ENCODE measurements around the gene CLCA2. TPM values are rescaled to one million over a fixed set of nuclear protein-coding genes. Genes with fewer than 3 reads are reported as not detected.

CLCA2 gene, protein sequence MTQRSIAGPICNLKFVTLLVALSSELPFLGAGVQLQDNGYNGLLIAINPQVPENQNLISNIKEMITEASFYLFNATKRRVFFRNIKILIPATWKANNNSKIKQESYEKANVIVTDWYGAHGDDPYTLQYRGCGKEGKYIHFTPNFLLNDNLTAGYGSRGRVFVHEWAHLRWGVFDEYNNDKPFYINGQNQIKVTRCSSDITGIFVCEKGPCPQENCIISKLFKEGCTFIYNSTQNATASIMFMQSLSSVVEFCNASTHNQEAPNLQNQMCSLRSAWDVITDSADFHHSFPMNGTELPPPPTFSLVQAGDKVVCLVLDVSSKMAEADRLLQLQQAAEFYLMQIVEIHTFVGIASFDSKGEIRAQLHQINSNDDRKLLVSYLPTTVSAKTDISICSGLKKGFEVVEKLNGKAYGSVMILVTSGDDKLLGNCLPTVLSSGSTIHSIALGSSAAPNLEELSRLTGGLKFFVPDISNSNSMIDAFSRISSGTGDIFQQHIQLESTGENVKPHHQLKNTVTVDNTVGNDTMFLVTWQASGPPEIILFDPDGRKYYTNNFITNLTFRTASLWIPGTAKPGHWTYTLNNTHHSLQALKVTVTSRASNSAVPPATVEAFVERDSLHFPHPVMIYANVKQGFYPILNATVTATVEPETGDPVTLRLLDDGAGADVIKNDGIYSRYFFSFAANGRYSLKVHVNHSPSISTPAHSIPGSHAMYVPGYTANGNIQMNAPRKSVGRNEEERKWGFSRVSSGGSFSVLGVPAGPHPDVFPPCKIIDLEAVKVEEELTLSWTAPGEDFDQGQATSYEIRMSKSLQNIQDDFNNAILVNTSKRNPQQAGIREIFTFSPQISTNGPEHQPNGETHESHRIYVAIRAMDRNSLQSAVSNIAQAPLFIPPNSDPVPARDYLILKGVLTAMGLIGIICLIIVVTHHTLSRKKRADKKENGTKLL
- not detected for total RNA-seq

DNA sequence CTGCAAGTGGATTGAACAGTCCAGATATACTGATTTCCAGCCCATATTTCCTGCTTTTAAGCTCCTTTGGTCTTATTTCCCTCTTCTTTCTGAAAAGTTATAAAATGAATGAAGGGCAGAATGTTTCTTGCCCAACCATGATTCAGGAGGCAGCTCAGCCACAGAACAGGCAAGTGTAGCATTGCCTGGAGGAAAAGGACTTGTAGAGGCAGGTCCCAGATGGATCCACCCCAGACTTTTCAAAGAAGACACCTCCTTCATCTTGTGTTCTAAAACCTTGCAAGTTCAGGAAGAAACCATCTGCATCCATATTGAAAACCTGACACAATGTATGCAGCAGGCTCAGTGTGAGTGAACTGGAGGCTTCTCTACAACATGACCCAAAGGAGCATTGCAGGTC is at the start of gene CLCA2:
Gene CLCA2 (plus strand): TSS at position 299 of the 400 bp plus-strand sequence. CDS start 77 bp downstream, at position 376.
- DNase-seq (no peak), ATAC-seq (ENCODE audit: low read depth) (no peak)
- Mint-ChIP-seq H3K36me3 (no peaks in the 10 kb centered on the region), H3K4me1 (peaks cover 2% of the 10 kb centered on the region), H3K27me3 (peaks cover 10% of the 10 kb centered on the region), H3K27ac (no peak within 1 kb of the TSS), H3K4me3 (no peak within 1 kb of the TSS), H3K9me3 (no peaks in the 10 kb centered on the region)
- POLR2A ChIA-PET, result no interaction called here

DNA sequence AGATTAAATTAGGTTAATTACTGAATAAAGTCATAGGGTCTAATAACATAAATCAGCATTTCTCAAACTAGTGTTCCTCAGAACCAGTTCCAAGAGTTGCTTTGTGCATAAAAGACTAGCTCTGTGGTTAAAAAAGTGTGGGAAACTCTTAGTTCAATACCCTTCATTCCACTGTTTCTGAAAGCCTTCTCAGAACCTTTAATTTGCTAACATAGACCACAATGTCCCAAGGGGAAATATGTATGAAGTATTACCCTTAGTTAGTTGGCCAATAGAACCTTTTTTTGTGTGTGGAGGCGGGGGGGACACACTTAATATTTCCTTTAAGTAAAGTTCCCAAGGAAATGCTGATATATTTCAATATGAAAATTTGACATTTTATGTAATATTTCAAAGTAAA is 48.3 kb upstream of the CLCA2 start:
- no peak for ATAC-seq (ENCODE audit: low read depth)
- Mint-ChIP-seq H3K36me3 (peaks cover 38% of the 10 kb centered on the region), H3K4me1 (peaks cover 6% of the 10 kb centered on the region), H3K27me3 (no peaks in the 10 kb centered on the region), H3K4me3 (no peak overlapping the region), H3K27ac (no peak overlapping the region), H3K9me3 (peaks cover 10% of the 10 kb centered on the region)
- POLR2A ChIA-PET, result no interaction called here
- no peak for DNase-seq

DNA sequence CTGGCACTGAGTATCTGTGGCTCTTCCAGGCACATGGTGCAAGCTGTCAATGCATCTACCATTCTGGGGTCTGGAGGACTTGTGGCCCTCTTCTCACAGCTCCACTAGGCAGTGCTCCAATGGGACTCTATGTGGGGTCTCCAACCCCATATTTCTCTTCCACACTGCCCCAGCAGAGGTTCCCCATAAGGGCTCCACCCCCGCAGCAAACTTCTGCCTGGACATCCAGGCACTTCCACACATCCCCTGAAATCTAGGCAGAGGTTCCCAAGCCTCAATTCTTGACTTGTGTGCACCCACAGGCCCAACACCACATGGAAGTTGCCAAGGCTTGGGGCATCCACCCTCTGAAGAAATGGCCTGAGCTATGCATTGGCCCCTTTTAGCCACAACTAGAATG is 46.6 kb upstream of the CLCA2 start:
- DNase-seq, result no peak
- H3K4me1 Mint-ChIP-seq, result peaks cover 9% of the 10 kb centered on the region
- ATAC-seq (ENCODE audit: low read depth), result no peak
- POLR2A ChIA-PET, result no interaction called here
- no peak overlapping the region for H3K4me3 Mint-ChIP-seq
- H3K36me3 Mint-ChIP-seq, result peaks cover 34% of the 10 kb centered on the region
- H3K27ac Mint-ChIP-seq, result no peak overlapping the region
- no peaks in the 10 kb centered on the region for H3K27me3 Mint-ChIP-seq
- peaks cover 10% of the 10 kb centered on the region for H3K9me3 Mint-ChIP-seq

DNA sequence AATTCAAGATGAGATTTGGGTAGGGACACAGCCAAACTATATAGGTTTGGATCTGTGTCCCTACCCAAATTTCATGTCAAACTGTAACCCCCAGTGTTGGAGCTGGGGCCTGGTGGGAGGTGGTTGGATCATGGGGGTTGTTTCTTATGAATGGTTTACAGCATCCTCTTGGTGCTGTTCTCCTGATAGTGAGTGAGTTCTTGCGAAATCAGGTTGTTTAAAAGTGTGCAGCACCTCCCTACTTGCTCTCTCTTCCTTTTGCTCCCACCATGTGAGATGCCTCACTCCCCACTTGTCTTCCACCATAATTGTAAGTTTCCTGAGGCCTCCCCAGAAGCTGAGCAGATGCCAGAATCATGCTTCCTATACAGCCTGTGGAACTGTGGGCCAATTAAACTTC is 45.2 kb upstream of the CLCA2 start:
- DNase-seq (no peak), ATAC-seq (ENCODE audit: low read depth) (no peak)
- H3K9me3 Mint-ChIP-seq, result peaks cover 10% of the 10 kb centered on the region
- H3K36me3 Mint-ChIP-seq, result peaks cover 32% of the 10 kb centered on the region
- peaks cover 12% of the 10 kb centered on the region for H3K4me1 Mint-ChIP-seq
- POLR2A ChIA-PET, result no interaction called here
- no peaks in the 10 kb centered on the region for H3K27me3 Mint-ChIP-seq
- H3K4me3 Mint-ChIP-seq, result no peak overlapping the region
- peak overlapping the region; percentile 43 for H3K27ac Mint-ChIP-seq

DNA sequence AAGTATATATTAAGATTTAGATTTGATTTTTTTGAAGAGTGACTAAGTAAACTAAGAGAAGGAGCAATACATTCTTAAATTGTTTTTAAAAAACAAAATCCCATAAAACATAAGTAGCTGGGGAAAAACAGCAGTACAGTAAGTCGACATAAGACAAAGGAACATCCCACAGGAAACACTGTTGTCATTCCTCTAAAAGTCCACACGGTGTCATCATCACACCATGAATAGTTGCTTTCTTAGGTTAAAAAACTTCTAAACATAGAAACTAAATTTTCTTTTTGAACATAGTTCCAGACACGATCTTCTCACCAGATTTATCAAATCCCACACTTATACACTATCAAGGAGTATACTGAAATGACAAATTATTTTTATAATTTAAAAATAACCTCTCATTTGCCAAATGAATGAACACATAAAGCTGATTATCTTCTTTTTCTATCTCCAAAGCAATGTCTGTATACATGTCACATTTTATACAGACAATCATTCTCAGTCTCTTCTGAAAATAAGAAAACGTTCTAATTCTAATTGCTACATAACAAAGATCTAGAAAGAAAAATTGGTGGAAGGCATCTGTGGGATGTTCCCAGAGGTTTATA is 43.6 kb upstream of the CLCA2 start:
- POLR2A ChIA-PET, result interaction anchor here (1.0 kb wide), 1 partner anchor 122 kb away, joined by 3 read pairs; no protein-coding TSS in a partner anchor
- Mint-ChIP-seq H3K4me3 (no peak overlapping the region), H3K27me3 (no peaks in the 10 kb centered on the region)

DNA sequence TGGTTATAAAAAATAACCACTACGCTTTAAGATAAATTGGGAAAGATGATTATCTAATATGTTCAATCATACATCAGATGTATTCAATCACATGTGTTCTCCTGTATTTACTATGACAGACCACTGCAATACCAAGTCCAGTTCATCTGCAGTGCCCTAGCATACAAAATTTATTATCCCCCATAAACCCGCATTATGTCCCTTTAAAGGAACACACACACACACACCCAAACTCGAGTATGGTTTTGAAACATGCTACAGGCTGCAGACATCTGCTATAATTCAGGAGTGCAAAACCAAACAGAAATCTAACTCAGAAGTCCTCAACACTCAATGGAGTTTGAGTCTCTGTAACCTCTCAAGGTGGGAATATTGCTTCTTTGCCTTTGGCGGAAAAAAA is 42.7 kb upstream of the CLCA2 start:
- POLR2A ChIA-PET, result no interaction called here
- Mint-ChIP-seq H3K27me3 (no peaks in the 10 kb centered on the region), H3K36me3 (peaks cover 27% of the 10 kb centered on the region), H3K27ac (no peak overlapping the region), H3K4me3 (no peak overlapping the region), H3K9me3 (peaks cover 10% of the 10 kb centered on the region), H3K4me1 (peaks cover 12% of the 10 kb centered on the region)
- ATAC-seq (ENCODE audit: low read depth) (no peak), DNase-seq (no peak)

More for the DNA sequence above, 43.6 kb upstream of the CLCA2 start:
- DNase-seq (no peak), ATAC-seq (ENCODE audit: low read depth) (no peak)
- H3K36me3 Mint-ChIP-seq, result peaks cover 30% of the 10 kb centered on the region
- no peak overlapping the region for H3K27ac Mint-ChIP-seq
- H3K9me3 Mint-ChIP-seq, result peaks cover 10% of the 10 kb centered on the region
- H3K4me1 Mint-ChIP-seq, result peaks cover 12% of the 10 kb centered on the region

DNA sequence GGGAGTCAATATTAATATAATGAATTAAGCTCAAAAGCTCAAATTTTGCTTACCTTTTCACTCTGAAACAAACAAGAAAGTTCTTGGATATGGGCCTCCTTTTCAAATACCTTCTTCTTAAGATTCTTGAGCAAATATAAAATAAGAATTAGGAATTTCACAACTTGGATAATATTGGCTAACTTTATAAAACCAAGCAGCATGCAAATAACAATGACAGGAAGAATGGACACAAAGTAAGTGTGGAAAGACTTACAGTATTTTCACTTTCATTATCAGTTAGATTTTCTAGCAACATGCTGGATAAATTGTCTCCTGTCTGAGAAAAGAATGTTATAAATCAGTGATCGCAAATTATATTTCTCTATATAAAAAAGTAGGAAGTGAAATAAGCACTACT is 41.1 kb upstream of the CLCA2 start:
- H3K27ac Mint-ChIP-seq, result no peak overlapping the region
- H3K27me3 Mint-ChIP-seq, result no peaks in the 10 kb centered on the region
- POLR2A ChIA-PET, result interaction anchor here (0.6 to 1.8 kb wide), 3 partner anchors 13 to 357 kb away, joined by 3 to 8 read pairs (median 3); partner anchors contain the start of genes ODF2L and SH3GLB1
- peak overlapping the region; percentile 77 for H3K4me3 Mint-ChIP-seq
- no peak for DNase-seq
- peaks cover 12% of the 10 kb centered on the region for H3K36me3 Mint-ChIP-seq
- H3K9me3 Mint-ChIP-seq, result peaks cover 2% of the 10 kb centered on the region
- no peak for ATAC-seq (ENCODE audit: low read depth)
- H3K4me1 Mint-ChIP-seq, result peaks cover 12% of the 10 kb centered on the region

DNA sequence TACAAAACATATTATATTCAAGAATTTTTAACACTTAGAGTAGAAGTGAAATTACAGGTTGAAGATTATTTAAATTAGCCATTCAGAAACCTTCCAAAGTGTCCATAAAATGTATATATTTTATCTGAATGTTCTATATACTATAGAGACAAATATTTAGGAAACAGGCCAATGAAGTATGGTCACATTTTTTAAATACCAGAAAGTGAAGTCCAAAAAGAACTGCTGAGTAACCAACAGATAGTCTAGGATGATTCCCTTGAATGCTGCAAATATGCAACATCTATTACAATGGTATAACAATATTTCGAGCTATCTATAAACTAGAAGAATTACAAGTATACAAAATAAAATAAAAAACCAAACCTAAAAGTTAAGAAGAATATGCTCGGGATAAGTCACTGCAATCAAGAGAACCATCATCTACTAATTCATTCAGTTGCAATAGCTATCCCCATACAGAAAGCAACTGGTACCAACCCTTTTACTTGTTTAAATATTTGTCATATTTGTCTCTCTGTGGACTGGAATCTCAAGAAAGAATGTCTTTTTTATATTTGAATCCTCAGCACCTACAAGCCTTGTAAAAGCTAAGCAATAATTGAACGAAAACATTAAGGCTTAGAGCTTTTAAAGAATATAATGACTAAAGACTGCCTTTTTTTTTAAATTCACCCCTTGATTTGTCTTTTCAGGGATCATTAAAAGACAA is 35.9 kb upstream of the CLCA2 start:
- Mint-ChIP-seq H3K36me3 (peaks cover 17% of the 10 kb centered on the region), H3K4me1 (peaks cover 19% of the 10 kb centered on the region), H3K27me3 (no peaks in the 10 kb centered on the region), H3K27ac (no peak overlapping the region), H3K4me3 (no peak overlapping the region), H3K9me3 (peaks cover 3% of the 10 kb centered on the region)
- DNase-seq (no peak), ATAC-seq (ENCODE audit: low read depth) (no peak)
- POLR2A ChIA-PET, result interaction anchor here (0.8 kb wide), 1 partner anchor 8 kb away, joined by 3 read pairs; the partner anchor contains the start of gene ODF2L

DNA sequence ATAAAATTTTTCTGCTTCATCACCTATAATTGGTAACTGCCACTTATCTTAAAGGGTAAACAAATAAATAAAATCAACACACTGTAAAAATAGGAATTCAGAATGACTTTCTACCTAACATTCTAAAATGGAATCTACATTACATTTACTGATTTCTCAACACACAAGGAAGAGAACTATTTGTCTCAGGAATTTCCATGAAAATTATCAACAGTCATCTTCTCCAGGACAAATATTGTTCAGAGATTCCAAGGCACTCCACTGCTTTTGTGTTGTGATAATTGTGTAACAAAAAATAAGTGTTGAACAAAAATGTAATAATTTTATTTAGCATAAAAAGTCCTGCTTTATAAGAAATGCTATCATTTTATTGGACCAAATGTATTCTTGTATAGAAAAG is 35.2 kb upstream of the CLCA2 start:
- no peak for ATAC-seq (ENCODE audit: low read depth)
- Mint-ChIP-seq H3K27ac (no peak overlapping the region), H3K27me3 (no peaks in the 10 kb centered on the region), H3K4me1 (peaks cover 26% of the 10 kb centered on the region), H3K36me3 (peaks cover 19% of the 10 kb centered on the region), H3K4me3 (peak overlapping the region; percentile 78), H3K9me3 (peaks cover 3% of the 10 kb centered on the region)
- DNase-seq, result no peak
- POLR2A ChIA-PET, result no interaction called here

DNA sequence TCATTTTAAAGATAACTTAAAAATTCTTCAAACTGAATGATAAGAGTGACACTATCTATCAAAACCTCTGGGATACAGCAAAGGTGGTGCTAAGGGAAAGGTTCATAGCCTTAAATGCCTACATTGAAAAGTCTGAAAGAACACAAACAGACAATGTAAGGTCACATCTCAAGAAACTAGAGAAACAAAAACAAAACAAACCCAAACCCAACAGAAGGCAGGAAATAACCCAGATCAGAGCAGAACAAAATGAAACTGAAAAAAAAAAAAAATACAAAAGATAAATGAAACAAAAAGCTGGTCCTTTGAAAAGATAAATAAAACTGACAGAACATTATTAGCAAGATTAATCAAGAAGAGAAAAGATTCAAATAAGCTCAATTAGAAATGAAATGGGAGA is 34.7 kb upstream of the CLCA2 start:
- ATAC-seq (ENCODE audit: low read depth), result peak; percentile 74
- DNase-seq, result no peak
- POLR2A ChIA-PET, result interaction anchor here (0.9 kb wide), 3 partner anchors 525 to 1113 kb away, joined by 3 to 4 read pairs (median 4); partner anchors contain the start of genes BCL10, HS2ST1, LMO4 and SELENOF
- Mint-ChIP-seq H3K4me3 (peak overlapping the region; percentile 78), H3K36me3 (peaks cover 20% of the 10 kb centered on the region), H3K27ac (peak overlapping the region; percentile 89), H3K4me1 (peaks cover 27% of the 10 kb centered on the region), H3K27me3 (no peaks in the 10 kb centered on the region), H3K9me3 (peaks cover 3% of the 10 kb centered on the region)

DNA sequence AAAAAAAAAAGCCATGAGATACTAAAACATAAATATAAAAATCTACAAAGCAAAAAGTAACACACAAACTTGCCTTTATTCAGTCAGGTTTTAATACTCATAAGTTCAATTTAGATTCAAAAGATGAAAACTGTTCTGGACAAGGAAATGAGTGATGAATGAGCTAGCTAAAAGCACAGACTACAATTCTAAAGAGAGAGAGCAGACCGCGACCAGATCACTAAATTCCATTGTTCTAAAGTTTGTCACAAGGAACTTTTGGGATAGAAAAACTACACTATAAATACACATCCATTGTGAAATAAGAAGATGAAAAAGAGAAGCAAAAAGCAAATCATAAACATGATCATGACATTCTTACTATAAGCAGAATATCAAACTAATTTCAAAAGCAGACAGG is 29.6 kb upstream of the CLCA2 start:
- DNase-seq (no peak), ATAC-seq (ENCODE audit: low read depth) (no peak)
- no peaks in the 10 kb centered on the region for H3K27me3 Mint-ChIP-seq
- no peak overlapping the region for H3K27ac Mint-ChIP-seq
- H3K36me3 Mint-ChIP-seq, result peaks cover 21% of the 10 kb centered on the region
- peaks cover 3% of the 10 kb centered on the region for H3K9me3 Mint-ChIP-seq
- peak overlapping the region; percentile 60 for H3K4me3 Mint-ChIP-seq
- H3K4me1 Mint-ChIP-seq, result peaks cover 39% of the 10 kb centered on the region
- POLR2A ChIA-PET, result interaction anchor here (0.7 kb wide), 1 partner anchor 36 kb away, joined by 3 read pairs; no protein-coding TSS in a partner anchor

DNA sequence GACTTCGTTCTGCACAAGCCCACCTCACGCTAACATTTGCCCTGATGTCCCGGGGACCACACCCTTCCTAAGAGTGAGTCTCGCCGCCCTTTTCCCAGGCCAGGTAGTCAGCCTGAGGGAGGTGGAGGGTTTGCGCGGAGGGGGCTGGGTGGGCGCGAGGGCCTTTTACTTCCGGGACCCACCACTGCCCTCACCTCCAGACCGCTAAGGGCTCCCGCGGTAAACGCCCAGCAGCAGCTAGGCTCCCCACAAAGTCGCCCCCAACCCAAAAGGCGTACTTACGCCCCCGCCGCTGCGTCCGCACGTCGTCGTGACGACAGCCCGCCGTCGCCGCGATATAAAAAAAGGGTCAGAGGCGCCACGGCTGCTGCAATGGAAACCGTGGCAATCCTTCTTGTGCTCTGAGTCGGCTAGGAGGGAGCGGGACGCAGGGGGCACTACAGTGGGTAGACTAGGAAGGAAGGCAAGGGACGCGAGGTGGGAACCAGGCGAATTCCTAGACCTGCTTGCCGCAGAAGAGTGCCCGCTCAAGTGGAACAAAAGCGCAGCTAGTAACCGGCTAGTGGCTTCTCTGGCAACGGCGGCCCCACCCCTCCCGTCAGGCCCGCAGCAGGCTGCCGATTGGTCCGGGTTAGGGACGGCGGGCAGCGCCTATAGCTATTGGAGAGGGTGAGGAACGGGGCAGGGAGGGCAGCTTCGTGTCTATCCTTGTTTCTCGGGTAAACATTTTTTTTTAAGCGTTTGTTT is 28.0 kb upstream of the CLCA2 start, which contains the start of gene ODF2L:
Gene ODF2L (minus strand): TSS at position 573 of the 747 bp plus-strand sequence. CDS start 9,296 bp downstream, outside the sequence.
- Mint-ChIP-seq H3K4me3 (peak within 1 kb of the TSS; percentile 96), H3K27ac (peak within 1 kb of the TSS; percentile 93), H3K36me3 (peaks cover 17% of the 10 kb centered on the region), H3K9me3 (no peaks in the 10 kb centered on the region), H3K4me1 (peaks cover 26% of the 10 kb centered on the region), H3K27me3 (no peaks in the 10 kb centered on the region)
- POLR2A ChIA-PET, result interaction anchor here (1.0 to 1.9 kb wide), 7 partner anchors 8 to 519 kb away, joined by 3 to 14 read pairs (median 8); partner anchors contain the start of genes HS2ST1, SELENOF and SH3GLB1
- DNase-seq, result peak; percentile 88
- ATAC-seq (ENCODE audit: low read depth), result peak; percentile 100
